Measurements from ENCODE around the gene SMIM1. TPM values are rescaled to one million over a fixed set of nuclear protein-coding genes. Genes with fewer than 3 reads are reported as not detected.

Gene SMIM1
- total and polyA plus RNA-seq, 9 of the 15 experiments (the other 6 are each of a cell fraction or from before 2014, with no cell fraction given), result 2.3 to 125 (median 24.3) TPM

GRCh38 chr1:3807769-3808168, 35.2 kb downstream of the SMIM1 start (continued):
- no peak for TF ChIP-seq MLLT1 (IDR thresholded peaks at IDR 0.05)
- no peak for TF ChIP-seq MED1 (CRISPR knock-in tag; IDR thresholded peaks at IDR 0.05; ENCODE audit: borderline replicate concordance)
- TF ChIP-seq KHSRP (IDR thresholded peaks at IDR 0.05), result no peak
- peak; percentile 55; the same call in 1 of the 2 replicates for TF ChIP-seq LEF1 (IDR thresholded peaks at IDR 0.05)
- TF ChIP-seq ARID1B (IDR thresholded peaks at IDR 0.05), result peak; percentile 75
- no peak for TF ChIP-seq ZNF280A (IDR thresholded peaks at IDR 0.05; ENCODE audit: low read depth, partially characterized antibody)
- no peak for TF ChIP-seq TCF7L2 (IDR thresholded peaks at IDR 0.05; ENCODE audit: low read depth, low read length)
- 0 out of 2 replicates have a peak, but pooled peaks have one; percentile 31 for TF ChIP-seq RNF2 (IDR thresholded peaks at IDR 0.05)
- peak; percentile 29; the same call in 1 of the 2 replicates for TF ChIP-seq KLF16 (IDR thresholded peaks at IDR 0.05)
- TF ChIP-seq NCOA1 (IDR thresholded peaks at IDR 0.05; ENCODE audit: low read depth), result peak; percentile 16; the same call in 1 of the 2 replicates
- peak; percentile 52 for TF ChIP-seq NCOR1 (IDR thresholded peaks at IDR 0.05)
- TF ChIP-seq MYBL2 (IDR thresholded peaks at IDR 0.05; ENCODE audit: low read depth), result no peak
- TF ChIP-seq MYBL2 (CRISPR knock-in tag; IDR thresholded peaks at IDR 0.05; ENCODE audit: borderline replicate concordance), result no peak
- peak; percentile 85 for TF ChIP-seq MEIS2 (IDR thresholded peaks at IDR 0.05; ENCODE audit: partially characterized antibody)
- no peak for TF ChIP-seq GTF2E2 (tag; IDR thresholded peaks at IDR 0.05)
- TF ChIP-seq RCOR1 (IDR thresholded peaks at IDR 0.05; ENCODE audit: borderline replicate concordance in 1 of 2, low read depth in 2 of 2, low read length in 2 of 2), result peak in 1 of 2 experiments; percentile 91; a peak in 2 of 4 replicates
- TF ChIP-seq KAT7 (CRISPR knock-in tag; IDR thresholded peaks at IDR 0.05; ENCODE audit: borderline replicate concordance), result no peak
- TF ChIP-seq MTA3 (IDR thresholded peaks at IDR 0.05; ENCODE audit: borderline replicate concordance), result peak; percentile 59; the same call in 1 of the 2 replicates
- no peak for TF ChIP-seq ZC3H8 (IDR thresholded peaks at IDR 0.05)
- TF ChIP-seq ZBTB12 (CRISPR knock-in tag; IDR thresholded peaks at IDR 0.05), result no peak
- TF ChIP-seq SIN3B (IDR thresholded peaks at IDR 0.05; ENCODE audit: low read depth), result no peak
- no peak for TF ChIP-seq ZNF57 (CRISPR knock-in tag; IDR thresholded peaks at IDR 0.05)
- TF ChIP-seq ZNF347 (CRISPR knock-in tag; IDR thresholded peaks at IDR 0.05; ENCODE audit: low read depth), result no peak
- no peak for TF ChIP-seq HDAC6 (IDR thresholded peaks at IDR 0.05; ENCODE audit: low read depth, low read length)
- TF ChIP-seq EP400 (IDR thresholded peaks at IDR 0.05), result no peak
- no peak for TF ChIP-seq OTX1 (CRISPR knock-in tag; IDR thresholded peaks at IDR 0.05)
- no peak for TF ChIP-seq ID3 (CRISPR knock-in tag; IDR thresholded peaks at IDR 0.05)
- no peak for TF ChIP-seq ID3 (tag; IDR thresholded peaks at IDR 0.05)
